Astrocyte of the cerebellum (primary cell): ENCODE measurements around the gene IDS.
"Not testable (repeated sequence)": the region's sequence is repeated elsewhere in the genome, so short reads cannot be mapped to it uniquely, and the experiment has no call there.

ENCODE experiments used
- DNase-seq: peaks from one replicate; pipeline ENCODE4 v3.0.0-alpha.2; 2011; ENCODE audit warnings: low read depth
- H3K4me3 ChIP-seq: 2 replicates; pipeline ENCODE4 v1.5.1; 2011; ENCODE audit warnings: mild to moderate bottlenecking, low read depth, low read length, moderate library complexity
- CTCF ChIP-seq: IDR thresholded peaks from 2 replicates; pipeline ENCODE4 v1.5.1; 2012; ENCODE audit warnings: low read length, low read depth, moderate library complexity, mild to moderate bottlenecking; ENCODE audit errors: missing control alignments
- in situ Hi-C: cut with HindIII; loops from 2 replicates; pipeline ENCODE4 v1.10.0; 2017; ENCODE audit warnings: low sequenced_read_pairs

The IDS gene

GRCh38 chrX:149511081-149511480 is 6.0 kb upstream of the IDS start:
- in situ Hi-C loops = no loop called here
- DNase-seq = no peak
- H3K4me3 ChIP-seq = no peak overlapping the region
- no peak for TF ChIP-seq CTCF

- no peak for DNase-seq
- in situ Hi-C loops = no loop called here
- H3K4me3 ChIP-seq = no peak overlapping the region
- TF ChIP-seq CTCF = peak; percentile 26
Observed at GRCh38 chrX:149510386-149510785, 5.3 kb upstream of the IDS start.

- H3K4me3 ChIP-seq = no peak overlapping the region
- TF ChIP-seq CTCF = no peak
- in situ Hi-C loops = no loop called here
- no peak for DNase-seq
Observed at GRCh38 chrX:149508467-149508866, 3.4 kb upstream of the IDS start.

- DNase-seq = no peak
- TF ChIP-seq CTCF = no peak
- H3K4me3 ChIP-seq = no peak overlapping the region
- in situ Hi-C loops = no loop called here
Observed at GRCh38 chrX:149506349-149506748, 1.2 kb upstream of the IDS start.

DNA sequence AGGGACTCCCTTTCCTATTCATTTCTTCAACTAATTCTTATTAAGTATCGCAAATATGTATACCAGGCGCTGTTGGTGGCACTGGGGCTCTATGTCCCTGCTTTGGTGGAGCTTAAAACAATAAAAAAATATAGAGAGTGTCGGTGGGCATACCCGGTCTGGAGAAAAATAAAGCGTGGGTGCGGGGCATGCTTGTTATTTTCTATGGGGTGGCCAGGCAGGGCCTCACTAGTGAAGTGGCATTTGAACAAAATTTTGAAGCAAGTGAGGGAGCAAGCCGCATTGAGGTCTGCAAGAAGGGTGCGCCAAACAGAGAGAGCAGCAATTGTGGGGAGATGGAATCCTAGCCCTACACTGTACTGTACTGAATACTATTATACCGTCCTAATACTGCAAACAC is 565 bp upstream of the IDS start:
- in situ Hi-C loops = no loop called here
- DNase-seq = no peak
- H3K4me3 ChIP-seq = no peak overlapping the region

GRCh38 chrX:149504226-149504914 is 736 bp downstream of the IDS start:
- TF ChIP-seq CTCF = peak; percentile 37
- no peak for DNase-seq
- in situ Hi-C loops = no loop called here
- peak overlapping the region; percentile 57 for H3K4me3 ChIP-seq

More for the DNA sequence above, 565 bp upstream of the IDS start:
- TF ChIP-seq CTCF = no peak

- in situ Hi-C loops, DNase-seq, H3K4me3 ChIP-seq: not testable (repeated sequence)
Observed at GRCh38 chrX:149503446-149503845, 1.7 kb downstream of the IDS start.

- in situ Hi-C loops, DNase-seq, H3K4me3 ChIP-seq: not testable (repeated sequence)
Observed at GRCh38 chrX:149502923-149503322, 2.2 kb downstream of the IDS start.
